Adipose tissue (tissue), 3 donors: ENCODE measurements around the gene LMNA. TPM values are rescaled to one million over a fixed set of nuclear protein-coding genes. Genes with fewer than 3 reads are reported as not detected.

ENCODE experiments used
- H3K27ac ChIP-seq: one replicate; pipeline ENCODE4 v1.5.1; 2013; ENCODE audit warnings: low read depth, low read length
- WGBS, 3 donors: extraction: QIAGEN DNeasy Blood & Tissue Kit; methylation state at CpG; one replicate each; pipeline ENCODE4 v1.1.7; 2013; 5-methylcytosine and 5-hydroxymethylcytosine counted together
- polyA plus RNA-seq, 3 donors: library from polyadenylated mRNA; stranded (reverse); fragments of 200-250 nt; gene quantifications; one replicate each; pipeline ENCODE4 v1.2.3, GENCODE V29; 2013
- donor health status: healthy with polysubstance abuse.
- donor health status: Bipolar disorder and iron deficiency.
- donor health status: healthy.

The LMNA gene
- polyA plus RNA-seq, 3 donors = 58.6 to 543 (median 239) TPM

DNA sequence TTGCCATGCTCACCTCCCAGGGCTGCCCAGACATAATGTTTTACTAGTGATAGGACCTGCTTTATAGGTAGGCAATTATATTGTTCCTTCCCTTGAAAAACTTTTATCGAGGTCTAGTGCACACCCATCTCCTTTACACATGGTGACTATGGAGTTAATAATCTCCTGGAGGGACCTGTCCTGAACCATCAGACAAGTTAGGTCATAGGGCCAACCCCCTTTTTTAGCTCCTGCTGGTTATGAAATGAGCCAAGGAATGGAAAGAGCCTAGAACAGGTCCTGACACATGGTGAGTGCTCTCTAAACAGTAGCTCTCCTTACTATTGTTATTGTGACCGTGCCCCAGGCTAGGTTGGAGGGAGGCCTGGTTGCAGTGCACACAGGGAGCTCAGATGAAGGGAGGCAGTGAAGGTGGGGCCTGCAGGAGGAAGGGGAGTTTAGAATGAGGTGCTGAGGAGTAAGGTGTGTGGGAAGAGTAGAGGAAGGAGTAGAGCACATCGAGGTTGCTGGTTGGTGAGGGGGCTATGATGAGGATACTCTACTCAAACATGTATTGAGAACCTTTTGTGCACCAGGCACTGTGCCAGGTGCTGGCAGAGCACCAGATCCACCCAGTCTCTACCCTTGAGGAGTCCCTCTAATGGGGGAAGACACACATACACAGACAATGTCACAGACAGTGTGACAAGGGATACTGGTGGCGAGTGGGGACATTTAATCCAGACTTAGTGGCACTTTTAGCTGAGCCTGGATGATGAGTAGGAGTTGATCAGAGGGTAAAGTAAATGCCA, 14.1 kb upstream of the LMNA start:
- no peak overlapping the region for H3K27ac ChIP-seq
- WGBS, 3 donors = 62 to 74% (median 70%) methylated on average over 4 of the region's 4 CpGs

- WGBS, 3 donors = 64 to 75% (median 64%) methylated on average over 6 of the region's 6 CpGs
Measured at GRCh38 chr1:156101880-156102279, 12.6 kb upstream of the LMNA start.

DNA sequence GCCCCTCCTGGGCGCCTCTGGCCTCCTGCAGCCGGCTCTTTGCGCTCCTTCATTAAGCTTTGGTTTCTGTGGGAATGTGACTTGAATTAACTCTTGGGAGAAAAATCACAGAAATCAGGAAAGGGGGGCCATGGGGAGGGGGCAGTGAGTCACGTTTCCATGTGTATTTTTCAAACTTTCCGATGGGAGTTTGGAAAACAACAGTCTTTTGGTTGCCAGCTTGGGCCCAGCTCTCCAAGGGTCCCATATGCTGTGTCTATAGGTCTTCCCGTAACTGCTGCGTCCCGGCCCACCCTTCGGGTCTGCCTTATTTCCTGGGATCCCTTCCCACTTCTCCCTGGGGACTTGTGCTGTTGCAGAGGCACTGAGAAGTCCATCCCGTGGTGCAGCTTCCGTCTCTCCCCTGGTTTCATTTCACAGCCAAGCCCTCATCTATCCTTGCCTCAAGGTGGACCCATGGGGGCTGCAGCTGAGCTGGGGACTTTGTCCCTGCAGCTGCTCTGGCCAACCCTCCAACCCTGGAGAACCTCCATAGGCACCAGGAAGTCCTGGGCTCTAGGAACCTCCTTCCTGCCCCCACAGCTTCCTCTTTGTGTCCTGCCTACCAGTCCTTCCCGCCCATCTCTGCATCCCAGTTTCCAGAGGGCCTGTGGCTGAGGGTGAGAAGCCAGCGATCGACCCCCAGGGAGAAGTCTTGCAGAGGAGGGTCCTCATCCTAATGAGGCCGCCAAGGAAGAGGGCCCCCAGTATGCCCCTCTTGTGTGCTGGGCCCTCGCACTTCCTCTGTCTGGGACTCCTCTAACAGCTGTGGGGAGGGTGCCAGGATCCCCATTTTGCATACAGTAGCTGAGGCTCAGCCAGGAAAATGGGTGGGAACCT, 11.6 kb upstream of the LMNA start:
- 47 to 64% (median 49%) methylated on average over 16 of the region's 16 CpGs for WGBS, 3 donors
- H3K27ac ChIP-seq = peak overlapping the region; percentile 29

More at GRCh38 chr1:156101880-156102279, 12.6 kb upstream of the LMNA start:
- H3K27ac ChIP-seq = no peak overlapping the region

DNA sequence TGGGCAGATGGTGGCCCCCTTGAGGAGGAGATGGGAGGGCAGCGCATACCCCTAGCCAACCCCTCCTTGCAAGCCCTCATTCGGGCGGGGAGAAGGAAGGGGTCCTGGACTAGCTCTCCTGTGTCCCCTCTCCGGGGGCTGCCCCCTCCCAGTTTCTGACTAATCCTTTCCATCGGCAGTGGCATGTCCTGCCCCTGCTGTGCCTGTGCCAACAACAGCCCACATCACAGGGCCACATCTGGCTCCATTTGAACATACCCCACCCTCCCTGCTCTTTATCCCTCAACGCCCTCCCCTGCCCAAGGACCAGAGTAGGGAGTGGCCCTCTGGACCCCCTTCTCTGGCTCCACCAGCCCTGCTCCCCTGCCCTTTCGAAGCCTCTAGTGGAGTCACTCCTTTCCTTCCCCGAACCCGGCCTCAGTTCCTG, 11.0 kb upstream of the LMNA start:
- peak overlapping the region; percentile 70 for H3K27ac ChIP-seq
- 48 to 68% (median 53%) methylated on average over 9 of the region's 9 CpGs for WGBS, 3 donors

DNA sequence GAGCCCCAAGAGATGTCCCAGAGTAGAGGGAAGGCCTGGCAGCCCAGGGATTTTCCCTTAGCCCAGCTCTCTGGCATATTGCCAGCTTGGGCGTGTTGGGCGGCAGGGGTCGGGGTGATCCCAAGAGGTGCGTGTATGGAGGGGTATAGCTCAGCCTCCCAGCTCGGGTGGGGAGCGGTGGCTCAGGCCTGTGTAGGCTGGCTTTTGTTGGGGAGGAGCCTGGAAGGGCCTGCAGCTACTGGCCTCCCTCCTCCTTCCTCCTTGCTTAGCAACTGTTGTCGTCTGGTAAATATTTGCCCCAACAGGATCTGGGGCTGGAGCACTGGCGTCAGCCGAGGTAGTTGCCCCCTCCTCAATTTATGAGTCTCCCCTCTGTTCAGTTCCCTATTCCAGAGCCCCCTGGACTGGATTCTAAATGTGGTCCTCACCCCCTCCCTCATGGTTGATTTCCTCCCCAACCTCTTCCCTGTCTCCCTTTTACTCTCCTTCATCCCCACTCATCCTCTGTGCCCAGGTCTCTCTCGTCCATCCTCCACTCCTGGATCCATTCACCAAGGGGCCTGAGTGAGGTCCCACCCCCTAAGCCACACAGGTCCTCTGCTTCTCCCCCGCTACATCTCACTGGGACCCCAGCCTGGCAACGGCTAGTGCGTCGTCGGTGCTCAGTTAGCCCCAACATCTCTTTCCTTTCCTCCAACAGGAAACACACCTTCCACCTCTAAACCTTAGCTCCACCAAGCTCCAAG, 10.3 kb upstream of the LMNA start:
- WGBS, 3 donors = 27 to 39% (median 27%) methylated on average over 15 of the region's 15 CpGs
- H3K27ac ChIP-seq = peak overlapping the region; percentile 90

DNA sequence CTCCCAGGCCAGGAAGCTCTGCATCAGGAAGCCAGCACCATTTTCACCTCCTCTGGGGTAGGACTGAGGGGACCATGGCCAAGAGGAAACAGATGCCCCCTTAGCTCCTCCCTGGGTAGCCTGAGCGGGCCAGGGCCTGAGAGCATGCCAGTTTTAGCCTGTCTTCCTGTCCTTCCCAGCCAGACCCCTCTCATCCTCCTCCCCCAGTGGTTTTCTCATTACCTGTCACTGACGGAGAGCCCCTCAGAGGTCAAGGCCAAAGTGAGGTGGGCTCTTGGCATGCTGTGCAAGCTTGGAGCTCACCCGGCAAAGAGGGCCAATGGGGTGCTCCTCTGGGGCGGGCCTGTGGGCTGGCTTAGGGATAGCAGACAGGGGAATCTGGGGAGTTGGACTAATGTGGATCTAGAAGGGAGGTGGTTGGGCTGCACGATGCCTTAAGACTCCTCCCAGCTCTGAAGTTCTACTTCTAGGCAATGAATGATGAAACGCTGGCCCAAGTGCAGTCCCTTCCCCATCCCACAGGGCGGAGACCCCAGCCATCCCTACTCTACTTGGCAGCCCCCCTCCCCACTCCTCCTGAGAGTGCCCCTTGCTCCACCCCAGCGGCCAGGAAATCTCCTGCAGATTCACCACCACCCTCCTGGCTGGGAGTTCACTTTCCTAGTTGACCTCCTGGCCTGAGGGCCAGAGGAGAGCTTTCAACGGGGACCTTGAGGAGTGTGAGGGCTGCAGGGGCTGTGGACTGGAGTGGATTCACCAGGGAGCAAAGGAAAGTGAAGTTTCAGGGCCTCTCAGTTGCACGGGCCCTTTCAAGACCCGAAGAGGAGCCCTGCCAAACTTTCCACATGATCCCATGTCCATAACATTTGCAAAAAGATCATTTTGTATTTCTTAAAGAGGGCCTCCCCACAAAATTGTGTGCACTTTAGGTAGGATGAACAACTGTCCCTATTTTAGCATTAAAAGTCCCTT, 9.4 kb upstream of the LMNA start:
- 39 to 62% (median 43%) methylated on average over 11 of the region's 11 CpGs for WGBS, 3 donors
- H3K27ac ChIP-seq = peak overlapping the region; percentile 90

DNA sequence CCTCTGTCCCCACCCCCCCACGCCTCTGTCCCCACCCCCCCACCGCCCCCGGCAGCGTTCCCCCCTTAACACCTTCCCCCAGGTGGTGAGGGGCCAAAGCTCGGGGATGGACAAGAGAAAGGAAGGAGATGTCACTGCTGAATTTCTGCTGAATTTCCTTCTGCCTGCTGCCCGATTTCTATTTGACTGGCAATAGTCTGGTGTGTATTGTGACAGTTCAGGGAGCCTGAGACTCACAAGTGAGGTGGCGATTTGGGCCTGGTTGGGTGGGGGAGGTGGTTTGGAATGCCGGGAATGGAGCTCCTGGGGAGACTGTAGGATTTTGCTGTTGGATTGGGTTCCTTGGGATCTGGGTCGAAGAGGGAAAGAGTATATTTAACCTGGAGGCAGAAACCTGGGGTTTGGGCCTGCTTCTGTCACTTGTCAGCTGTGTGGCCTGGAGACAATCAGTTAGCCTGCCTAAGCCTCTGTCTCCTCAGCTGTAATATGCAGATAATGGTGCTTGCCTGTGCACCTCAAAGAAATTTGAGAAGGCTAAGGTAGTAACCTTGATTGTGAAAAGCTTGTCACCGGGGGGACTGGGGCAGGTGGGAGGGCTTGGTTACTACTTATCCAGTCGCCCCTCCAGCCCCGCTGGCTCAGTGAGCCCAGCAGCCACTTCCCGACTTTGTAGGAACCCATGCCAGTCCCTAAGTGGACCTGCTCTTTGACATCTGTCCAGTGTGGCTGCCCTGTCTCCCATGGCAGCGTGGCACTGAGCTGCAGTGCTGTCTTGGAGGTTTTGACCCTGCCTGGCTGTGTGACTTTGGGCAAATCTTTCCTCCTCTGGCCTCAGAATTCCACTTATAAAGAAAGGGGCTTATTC, 7.7 kb upstream of the LMNA start:
- WGBS, 3 donors = 25 to 46% (median 40%) methylated on average over 13 to 14 of the region's 14 CpGs
- H3K27ac ChIP-seq = peak overlapping the region; percentile 60

DNA sequence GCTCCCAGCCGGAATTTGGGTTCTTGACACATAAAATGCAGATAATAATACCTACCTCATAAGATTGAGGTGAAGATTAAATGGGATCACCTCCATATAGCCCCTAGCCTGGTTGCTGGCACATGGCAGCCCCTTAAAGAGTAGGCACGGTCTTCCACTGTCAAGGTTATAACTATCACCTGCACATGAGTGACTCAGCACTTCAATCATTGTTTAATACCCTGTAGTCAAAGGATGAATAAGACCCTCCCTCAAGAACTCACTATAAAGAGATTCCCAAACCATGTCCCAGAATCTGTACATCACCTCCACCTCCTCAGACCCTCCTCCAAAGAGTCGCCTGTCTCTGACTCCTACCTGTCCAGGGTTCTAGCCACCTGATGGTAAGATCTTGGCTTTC, 6.5 kb upstream of the LMNA start:
- H3K27ac ChIP-seq = no peak overlapping the region
- WGBS, 3 donors = 77 to 95% (median 94%) methylated on average over 3 of the region's 3 CpGs

DNA sequence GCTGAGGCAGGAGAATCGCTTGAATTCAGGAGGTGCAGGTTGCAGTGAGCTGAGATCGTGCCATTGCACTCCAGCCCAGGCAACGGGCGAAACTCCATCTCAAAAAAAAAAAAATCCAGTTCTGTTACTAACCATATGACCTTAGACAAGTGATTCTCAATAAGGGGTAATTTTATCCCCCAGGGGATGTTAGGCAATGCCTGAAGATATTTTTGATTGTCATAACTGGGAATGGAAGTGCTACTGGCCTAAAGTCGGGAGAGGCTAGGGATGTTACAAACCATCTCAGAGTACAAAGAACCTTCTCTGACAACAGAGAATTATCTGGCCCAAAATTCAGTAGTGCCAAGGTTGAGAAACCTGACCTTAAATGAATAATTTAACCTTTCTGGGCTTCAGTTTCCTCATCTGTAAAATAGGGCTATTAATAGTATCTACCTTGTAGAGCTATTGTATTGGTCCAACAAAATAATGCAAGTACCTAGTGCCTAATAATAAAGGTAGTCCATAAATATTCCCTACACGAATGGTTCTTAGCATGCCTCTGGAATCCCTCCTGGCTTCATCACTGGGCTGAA, 5.8 kb upstream of the LMNA start:
- no peak overlapping the region for H3K27ac ChIP-seq
- 74 to 91% (median 84%) methylated on average over 6 of the region's 6 CpGs for WGBS, 3 donors

- no peak overlapping the region for H3K27ac ChIP-seq
- 80 to 88% (median 82%) methylated on average over 2 of the region's 2 CpGs for WGBS, 3 donors
Measured at GRCh38 chr1:156110252-156110651, 4.3 kb upstream of the LMNA start.

GRCh38 chr1:156111355-156111962, 3.1 kb upstream of the LMNA start:
- H3K27ac ChIP-seq = no peak overlapping the region
- 58 to 75% (median 71%) methylated on average over 4 of the region's 4 CpGs for WGBS, 3 donors

DNA sequence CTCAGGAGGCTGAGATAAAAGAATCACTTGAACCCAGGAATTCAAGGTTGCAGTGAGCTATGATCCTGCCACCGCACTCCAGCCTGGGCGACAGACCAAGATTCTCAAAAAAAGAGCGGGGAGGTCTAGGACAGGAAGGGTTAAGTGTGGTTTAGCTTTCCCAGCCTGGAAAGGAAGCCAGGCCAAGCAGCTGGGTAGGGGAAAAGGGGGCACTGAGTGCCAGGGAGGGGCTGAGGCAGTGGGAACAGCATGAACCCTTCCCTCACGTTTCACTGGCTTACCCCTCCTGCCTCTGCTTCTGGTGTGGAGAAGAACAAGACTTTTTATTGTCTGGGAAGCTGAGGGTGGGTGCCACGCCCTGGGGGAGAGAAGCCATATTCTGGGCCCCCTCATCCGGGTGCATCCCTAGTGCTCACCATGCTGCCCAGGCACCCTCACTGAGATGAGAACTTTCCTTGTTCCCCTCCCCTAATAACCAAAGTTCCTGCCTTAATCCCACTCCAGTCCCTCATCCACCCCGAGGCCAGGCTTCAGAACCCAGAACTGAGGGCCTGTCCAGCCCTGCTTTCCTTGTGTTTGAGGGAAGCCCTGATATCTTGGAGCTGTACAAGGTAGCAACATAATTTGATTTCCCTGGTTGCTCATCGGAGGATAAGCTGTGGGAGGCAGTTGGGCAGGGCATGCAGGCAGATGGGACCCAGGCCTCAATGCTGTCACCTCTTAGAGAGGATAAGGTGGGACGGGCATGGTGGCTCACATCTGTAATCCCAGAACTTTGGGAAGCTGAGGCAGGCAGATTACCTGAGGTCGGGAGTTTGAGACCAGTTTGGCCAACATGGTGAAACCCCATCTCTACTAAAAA, 2.0 kb upstream of the LMNA start:
- no peak overlapping the region for H3K27ac ChIP-seq
- 72 to 79% (median 74%) methylated on average over 10 of the region's 10 CpGs for WGBS, 3 donors

GRCh38 chr1:156113282-156113950, 1.1 kb upstream of the LMNA start:
- H3K27ac ChIP-seq = peak overlapping the region; percentile 8
- 51 to 55% (median 53%) methylated on average over 4 of the region's 4 CpGs for WGBS, 3 donors

GRCh38 chr1:156114919-156115513, 505 bp downstream of the LMNA start:
- H3K27ac ChIP-seq = peak overlapping the region; percentile 93
- WGBS, 3 donors = 0 to 1% (median 0%) methylated on average over 48 to 49 of the region's 49 CpGs
